ENCODE data around the gene SWAP70. TPM values are rescaled to one million over a fixed set of nuclear protein-coding genes. Genes with fewer than 3 reads are reported as not detected.

Gene SWAP70
- total and polyA plus RNA-seq, 2 of the 8 experiments (the other 6 are each of a cell fraction or from before 2014, with no cell fraction given) = 14.8 to 37.5 TPM

GRCh38 chr11:9714272-9714940 lies 50.5 kb downstream of the SWAP70 start (continued):
- no peak for TF ChIP-seq CHD7 (IDR thresholded peaks at IDR 0.05; ENCODE audit: insufficient replicate concordance, low read length)
